Smooth muscle cell (in vitro differentiated cells): ENCODE data around the gene SPIRE1. TPM values are rescaled to one million over a fixed set of nuclear protein-coding genes. Genes with fewer than 3 reads are reported as not detected.
"Not testable (repeated sequence)": the region's sequence is repeated elsewhere in the genome, so short reads cannot be mapped to it uniquely, and the experiment has no call there.

Experiments used
- DNase-seq: peaks from one replicate; lab custom pipeline; 2025; ENCODE audit not compliant: unreplicated experiment; lab: John Stamatoyannopoulos, UW
- H2AFZ ChIP-seq: fragments of 200-600 bp; sonication (generic); 2 replicates; pipeline ENCODE4 v1.6.0; 2016; ENCODE audit warnings: antibody characterized with exemption, low read depth, mild to moderate bottlenecking
- H3F3A ChIP-seq: fragments of 200-600 bp; sonication (generic); 2 replicates; pipeline ENCODE4 v1.6.0; 2017; ENCODE audit warnings: antibody characterized with exemption, low read depth
- H3K27ac ChIP-seq: fragments of 200-600 bp; sonication (generic); 2 replicates; pipeline ENCODE4 v1.5.1; 2016; ENCODE audit warnings: low read depth, mild to moderate bottlenecking
- H3K27me3 ChIP-seq: fragments of 200-600 bp; sonication (generic); 2 replicates; pipeline ENCODE4 v1.6.1; 2016; ENCODE audit warnings: low read depth, mild to moderate bottlenecking
- H3K36me3 ChIP-seq: fragments of 200-600 bp; sonication (generic); 2 replicates; pipeline ENCODE4 v1.5.1; 2016; ENCODE audit warnings: low read depth
- H3K4me1 ChIP-seq: fragments of 200-600 bp; sonication (generic); 2 replicates; pipeline ENCODE4 v1.5.1; 2016; ENCODE audit warnings: low read depth
- H3K4me2 ChIP-seq: fragments of 200-600 bp; sonication (generic); 2 replicates; pipeline ENCODE4 v1.6.0; 2016; ENCODE audit warnings: mild to moderate bottlenecking
- H3K4me3 ChIP-seq: fragments of 200-600 bp; sonication (generic); 2 replicates; pipeline ENCODE4 v1.5.1; 2016; ENCODE audit warnings: mild to moderate bottlenecking
- H3K79me2 ChIP-seq: fragments of 200-600 bp; sonication (generic); 2 replicates; pipeline ENCODE4 v1.6.0; 2016; ENCODE audit warnings: low read depth, mild to moderate bottlenecking
- H3K9ac ChIP-seq: fragments of 200-600 bp; sonication (generic); 2 replicates; pipeline ENCODE4 v1.6.0; 2016; ENCODE audit warnings: low read depth
- H3K9me3 ChIP-seq: fragments of 200-600 bp; sonication (generic); replicated peaks from 2 replicates; pipeline ENCODE4 v1.5.1; 2016; ENCODE audit warnings: low read depth
- H4K20me1 ChIP-seq: fragments of 200-600 bp; sonication (generic); 2 replicates; pipeline ENCODE4 v1.6.0; 2016; ENCODE audit warnings: low read depth
- CTCF ChIP-seq: fragments of 200-600 bp; sonication (generic); IDR thresholded peaks from 2 replicates; pipeline ENCODE4 v1.5.1; 2017; ENCODE audit warnings: borderline replicate concordance, mild to moderate bottlenecking, antibody characterized with exemption; ENCODE audit not compliant: insufficient read depth, poor library complexity, severe bottlenecking
- WGBS: methylation state at CpG from one replicate; pipeline ENCODE4 v1.1.7; 2016; ENCODE audit warnings: low lambda C conversion rate; 5-methylcytosine and 5-hydroxymethylcytosine counted together
- polyA plus RNA-seq: library from polyadenylated mRNA; unstranded; fragments of >200 nt; fragmentation: Nextera tagmentation; extraction: Ambion mirVana; gene quantifications from 2 replicates; pipeline ENCODE4 v1.2.1, GENCODE V29; 2016
- total RNA-seq: library from RNA; depleted of rRNA; stranded (reverse); fragments of >200 nt; gene quantifications from 2 replicates; pipeline ENCODE4 v1.2.3, GENCODE V29; 2014

SPIRE1 gene
- total and polyA plus RNA-seq, 2 experiments from 2014 or later, result 12.6 to 18.1 TPM

GRCh38 chr18:12551466-12551865 is 106.4 kb downstream of the SPIRE1 start:
- peaks cover 53% of the 10 kb centered on the region for H3K79me2 ChIP-seq
- DNase-seq, result not testable (repeated sequence)

GRCh38 chr18:12543697-12544096 is 114.2 kb downstream of the SPIRE1 start:
- WGBS, result 83% methylated on average over 3 of the region's 3 CpGs

More at GRCh38 chr18:12551466-12551865, 106.4 kb downstream of the SPIRE1 start:
- H4K20me1 ChIP-seq, result peaks cover 33% of the 10 kb centered on the region
- not testable (repeated sequence) for H3K27ac ChIP-seq, H2AFZ ChIP-seq, H3K4me2 ChIP-seq, H3K36me3 ChIP-seq, H3K27me3 ChIP-seq, H3K9me3 ChIP-seq, H3K4me1 ChIP-seq, H3K4me3 ChIP-seq, H3K9ac ChIP-seq, H3F3A ChIP-seq
- 97% methylated on average over 13 of the region's 13 CpGs for WGBS

GRCh38 chr18:12540751-12541150 is 117.2 kb downstream of the SPIRE1 start:
- H3K27me3 ChIP-seq, result no peaks in the 10 kb centered on the region
- 93% methylated on average over 2 of the region's 2 CpGs for WGBS
- peaks cover 12% of the 10 kb centered on the region for H3K79me2 ChIP-seq

More at GRCh38 chr18:12543697-12544096, 114.2 kb downstream of the SPIRE1 start:
- H3K4me3 ChIP-seq, result no peak overlapping the region
- H3K36me3 ChIP-seq, result peaks cover 9% of the 10 kb centered on the region
- H3K9ac ChIP-seq, result no peak overlapping the region
- no peak overlapping the region for H3K4me2 ChIP-seq
- no peak for TF ChIP-seq CTCF
- H3K9me3 ChIP-seq, result peaks cover 9% of the 10 kb centered on the region
- no peaks in the 10 kb centered on the region for H3K4me1 ChIP-seq
- H3K79me2 ChIP-seq, result peaks cover 15% of the 10 kb centered on the region
- H3K27me3 ChIP-seq, result no peaks in the 10 kb centered on the region
- no peaks in the 10 kb centered on the region for H3F3A ChIP-seq
- no peak overlapping the region for H2AFZ ChIP-seq
- DNase-seq, result no peak
- H3K27ac ChIP-seq, result no peak overlapping the region
- H4K20me1 ChIP-seq, result peaks cover 5% of the 10 kb centered on the region

GRCh38 chr18:12539158-12539557 is 118.7 kb downstream of the SPIRE1 start:
- not testable (repeated sequence) for H3K27ac ChIP-seq, DNase-seq, H3K9ac ChIP-seq

More at GRCh38 chr18:12540751-12541150, 117.2 kb downstream of the SPIRE1 start:
- no peak overlapping the region for H3K9ac ChIP-seq
- no peak overlapping the region for H3K4me3 ChIP-seq
- H3K36me3 ChIP-seq, result peaks cover 6% of the 10 kb centered on the region
- no peak overlapping the region for H3K4me2 ChIP-seq
- H3K4me1 ChIP-seq, result no peaks in the 10 kb centered on the region
- H3K27ac ChIP-seq, result no peak overlapping the region
- H4K20me1 ChIP-seq, result peaks cover 22% of the 10 kb centered on the region
- no peak for TF ChIP-seq CTCF
- H2AFZ ChIP-seq, result no peak overlapping the region
- H3K9me3 ChIP-seq, result peaks cover 9% of the 10 kb centered on the region
- no peaks in the 10 kb centered on the region for H3F3A ChIP-seq
- no peak for DNase-seq

GRCh38 chr18:12534820-12535219 is 123.1 kb downstream of the SPIRE1 start:
- no peak overlapping the region for H3K4me3 ChIP-seq
- DNase-seq, result no peak
- peaks cover 6% of the 10 kb centered on the region for H3K79me2 ChIP-seq
- H3K4me2 ChIP-seq, result no peak overlapping the region
- no peaks in the 10 kb centered on the region for H3K36me3 ChIP-seq
- no peak overlapping the region for H3K27ac ChIP-seq
- H2AFZ ChIP-seq, result no peak overlapping the region
- no peaks in the 10 kb centered on the region for H3K9me3 ChIP-seq
- H3K9ac ChIP-seq, result no peak overlapping the region
- no peaks in the 10 kb centered on the region for H3F3A ChIP-seq
- H3K4me1 ChIP-seq, result no peaks in the 10 kb centered on the region
- no peaks in the 10 kb centered on the region for H3K27me3 ChIP-seq
- no peak for TF ChIP-seq CTCF
- peaks cover 38% of the 10 kb centered on the region for H4K20me1 ChIP-seq
- WGBS, result 92% methylated on average over 2 of the region's 2 CpGs

More at GRCh38 chr18:12539158-12539557, 118.7 kb downstream of the SPIRE1 start:
- H3K4me1 ChIP-seq, H3K9me3 ChIP-seq, H3K4me3 ChIP-seq, H3K4me2 ChIP-seq, H2AFZ ChIP-seq, H3K36me3 ChIP-seq, H3K27me3 ChIP-seq, H3F3A ChIP-seq: not testable (repeated sequence)
- H3K79me2 ChIP-seq, result peaks cover 12% of the 10 kb centered on the region
- WGBS, result 94% methylated on average over 4 of the region's 4 CpGs
- H4K20me1 ChIP-seq, result peaks cover 34% of the 10 kb centered on the region
